HepG2 (cell line): ENCODE data around the gene BTBD3.

Experiments
- MAFK ChIP-seq, 2 experiments: IDR thresholded peaks in 1 of 2; conservative IDR thresholded peaks in 1 of 2; 2 replicates each; pipeline ENCODE4 v1.6.1; 2011; ENCODE audit warnings: improper control_type of control experiment in 2 of 2, low read length in 2 of 2
- POLR2A ChIP-seq, 2 experiments: IDR thresholded peaks; 2 replicates each; pipeline ENCODE4 v1.6.1; 2011; ENCODE audit warnings: low read depth in 2 of 2, low read length in 2 of 2, mild to moderate bottlenecking in 1 of 2, moderate library complexity in 1 of 2; ENCODE audit not compliant: insufficient read depth in 1 of 2
- TCF12 ChIP-seq, 2 experiments: fragments of 450-650 bp in 1 of 2; sonication (generic) in 1 of 2; formaldehyde crosslinking in 1 of 2; IDR thresholded peaks; 2 replicates each; pipeline versions ENCODE4 v1.6.1 to v1.8.0; 2017 to 2022; ENCODE audit warnings: antibody characterized with exemption in 1 of 2, mild to moderate bottlenecking in 1 of 2, missing genetic modification reagents in 1 of 2, moderate library complexity in 1 of 2
- ZBTB42 ChIP-seq: sonication (generic); formaldehyde crosslinking; IDR thresholded peaks from 2 replicates; pipeline ENCODE4 v1.5.0; 2020; ENCODE audit warnings: mild to moderate bottlenecking, missing genetic modification reagents
- ZNF724P ChIP-seq: sonication (generic); formaldehyde crosslinking; IDR thresholded peaks from 2 replicates; pipeline ENCODE4 v1.8.0; 2022; ENCODE audit warnings: missing genetic modification reagents, borderline replicate concordance
- ZNF776 ChIP-seq: sonication (generic); formaldehyde crosslinking; IDR thresholded peaks from 2 replicates; pipeline ENCODE4 v1.4.0; 2020; ENCODE audit warnings: mild to moderate bottlenecking, missing genetic modification reagents
- TF ChIP-seq, protein P1 (sequence below): sonication (generic); formaldehyde crosslinking; IDR thresholded peaks from 2 replicates; pipeline ENCODE4 v1.4.0; 2020; ENCODE audit warnings: missing genetic modification reagents

DNA sequence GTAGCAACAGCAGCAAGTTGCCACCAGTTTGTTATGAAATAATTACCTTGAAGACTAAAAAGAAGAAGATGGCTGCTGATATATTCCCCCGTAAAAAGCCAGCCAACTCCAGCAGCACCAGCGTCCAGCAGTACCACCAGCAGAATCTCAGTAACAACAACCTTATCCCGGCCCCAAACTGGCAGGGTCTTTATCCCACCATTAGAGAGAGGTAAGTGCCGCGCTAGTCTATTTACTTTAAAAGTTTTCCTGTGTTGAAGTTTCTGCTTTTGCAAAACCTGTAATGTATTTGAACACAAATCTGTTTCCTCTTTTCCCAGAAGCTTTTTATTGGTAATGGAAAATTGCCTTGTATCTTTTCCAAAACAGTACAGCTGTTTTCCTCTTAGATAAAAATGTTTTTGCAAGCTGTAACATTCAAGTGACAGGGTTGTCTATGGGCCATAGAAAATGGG lies 725 bp downstream of the BTBD3 start:
- no peak for TF ChIP-seq ZNF724P
- no peak for TF ChIP-seq TCF12 (IDR thresholded peaks at IDR 0.05)
- TF ChIP-seq TCF12 (CRISPR knock-in tag; IDR thresholded peaks at IDR 0.05), result no peak
- TF ChIP-seq ZBTB42 (CRISPR knock-in tag), result no peak
- no peak for TF ChIP-seq MAFK (conservative IDR thresholded peaks at IDR 0.05 in 1 of 2, IDR thresholded peaks at IDR 0.05 in 1 of 2; ENCODE audit: low read length in 2 of 2)
- no peak for TF ChIP-seq ZNF776
- TF ChIP-seq POLR2A (IDR thresholded peaks at IDR 0.05; ENCODE audit: insufficient read depth in 1 of 2, low read depth in 2 of 2, low read length in 2 of 2), result no peak
- TF ChIP-seq, protein P1, sequence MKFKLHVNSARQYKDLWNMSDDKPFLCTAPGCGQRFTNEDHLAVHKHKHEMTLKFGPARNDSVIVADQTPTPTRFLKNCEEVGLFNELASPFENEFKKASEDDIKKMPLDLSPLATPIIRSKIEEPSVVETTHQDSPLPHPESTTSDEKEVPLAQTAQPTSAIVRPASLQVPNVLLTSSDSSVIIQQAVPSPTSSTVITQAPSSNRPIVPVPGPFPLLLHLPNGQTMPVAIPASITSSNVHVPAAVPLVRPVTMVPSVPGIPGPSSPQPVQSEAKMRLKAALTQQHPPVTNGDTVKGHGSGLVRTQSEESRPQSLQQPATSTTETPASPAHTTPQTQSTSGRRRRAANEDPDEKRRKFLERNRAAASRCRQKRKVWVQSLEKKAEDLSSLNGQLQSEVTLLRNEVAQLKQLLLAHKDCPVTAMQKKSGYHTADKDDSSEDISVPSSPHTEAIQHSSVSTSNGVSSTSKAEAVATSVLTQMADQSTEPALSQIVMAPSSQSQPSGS, result no peak
